HG03342 (cell line): ENCODE measurements around the gene PKMYT1.
"Not testable (repeated sequence)": the region's sequence is repeated elsewhere in the genome, so short reads cannot be mapped to it uniquely, and the experiment has no call there.

Experiments used
- ATAC-seq: cut with Tn5 transposase; IDR thresholded peaks from one replicate; pipeline ENCODE4 v1.9.1; 2021; ENCODE audit warnings: mild to moderate bottlenecking, moderate library complexity; ENCODE audit not compliant: unreplicated experiment

Gene PKMYT1

GRCh38 chr16:2963074-2963722 is 17.0 kb downstream of the PKMYT1 start:
- ATAC-seq: no peak

DNA sequence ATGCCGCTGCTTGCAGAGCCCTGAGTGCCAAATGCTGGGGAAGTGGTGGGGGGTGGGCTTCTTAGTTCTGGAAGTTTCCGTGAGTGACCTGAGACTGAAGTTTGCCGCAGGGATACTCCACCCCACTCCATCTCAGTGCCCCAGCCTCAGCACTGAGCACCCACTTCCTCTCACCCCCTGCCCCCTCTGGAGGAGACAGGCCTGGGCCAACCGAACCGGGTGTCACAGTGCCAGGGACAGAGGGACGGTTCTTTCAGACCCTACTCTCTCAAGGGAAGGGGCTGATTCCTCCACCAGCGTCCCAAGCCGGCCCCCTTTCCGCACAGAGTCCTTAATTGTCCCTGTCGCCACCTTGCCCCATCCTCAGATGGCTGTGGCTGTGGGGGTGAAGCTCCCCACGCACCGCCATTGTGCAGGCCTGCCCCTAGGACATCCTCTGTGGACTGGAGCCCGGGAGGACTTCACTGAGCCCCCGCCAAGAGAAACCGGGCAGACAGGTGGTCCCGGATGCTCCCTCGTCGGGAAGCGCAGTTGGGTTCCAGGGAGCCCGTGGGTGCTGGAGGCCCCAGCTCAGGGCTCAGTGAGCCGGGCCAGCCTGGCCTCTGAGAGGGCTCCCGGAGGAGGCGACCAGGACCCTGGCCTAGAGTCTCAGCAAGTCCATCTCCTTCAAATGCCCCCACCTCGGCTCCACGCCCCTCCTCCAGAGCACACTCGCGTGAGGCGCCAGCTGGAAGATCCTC is 17.7 kb downstream of the PKMYT1 start:
- no peak for ATAC-seq

GRCh38 chr16:2960183-2961010 is 19.8 kb downstream of the PKMYT1 start:
- ATAC-seq: no peak

DNA sequence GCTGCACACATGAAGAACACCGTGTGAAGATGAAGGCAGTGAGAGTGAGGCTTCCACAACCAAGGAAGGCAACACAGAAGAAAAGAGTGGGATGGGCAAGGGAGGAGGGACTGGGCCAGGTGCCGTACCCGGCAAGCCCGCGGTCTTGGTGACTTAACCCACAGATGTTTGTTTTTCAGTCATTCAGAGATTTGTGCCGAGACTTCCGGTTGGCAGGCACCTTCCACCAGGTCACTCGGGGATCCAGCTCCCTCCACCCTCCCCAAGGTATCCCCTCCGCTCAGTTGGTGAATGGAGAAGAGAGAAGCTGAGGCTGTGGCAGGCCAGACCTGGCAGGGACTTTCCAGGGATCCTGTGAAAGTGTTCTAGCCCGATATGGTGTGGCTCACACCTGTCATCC is 21.0 kb downstream of the PKMYT1 start:
- ATAC-seq: no peak

DNA sequence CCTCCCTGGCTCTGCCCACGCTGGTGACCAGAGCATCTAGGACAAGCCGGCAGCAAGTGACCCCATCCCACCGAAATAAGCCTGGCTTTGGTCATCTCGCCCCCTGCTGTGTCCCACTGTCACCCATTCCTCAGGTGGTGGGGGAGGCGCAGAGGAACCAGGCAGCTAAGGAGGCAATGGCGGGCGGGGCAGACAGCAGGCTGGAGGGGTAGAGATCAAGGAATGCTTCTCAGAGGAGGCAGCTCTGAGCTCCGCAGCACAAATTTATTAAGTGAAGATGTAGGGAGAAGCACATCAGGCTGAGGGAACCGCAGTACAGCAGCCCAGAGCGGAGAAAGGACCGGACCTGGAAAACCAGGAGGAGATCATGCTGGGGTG is 23.7 kb downstream of the PKMYT1 start:
- ATAC-seq: no peak

- ATAC-seq: no peak
These were observed 24.3 kb downstream of the PKMYT1 start for GRCh38 chr16:2955779-2956578.

DNA sequence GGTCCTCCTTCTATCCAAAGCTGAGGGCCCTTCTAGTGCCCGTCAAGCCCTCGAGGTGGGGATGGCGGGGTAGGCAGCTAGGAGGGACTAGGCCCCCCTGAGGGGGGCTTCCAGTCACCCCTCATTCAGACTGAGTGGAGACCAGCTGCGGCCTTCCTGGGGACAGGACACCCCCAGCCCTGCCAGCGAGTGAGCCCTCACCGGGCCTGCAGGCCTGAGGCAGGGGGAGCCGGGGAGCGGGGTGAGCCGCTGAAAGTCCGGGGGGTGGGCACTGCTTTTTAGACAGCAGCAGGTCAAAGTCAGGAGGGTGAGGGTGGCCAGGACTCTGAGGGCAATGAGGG is 24.8 kb downstream of the PKMYT1 start:
- no peak for ATAC-seq

DNA sequence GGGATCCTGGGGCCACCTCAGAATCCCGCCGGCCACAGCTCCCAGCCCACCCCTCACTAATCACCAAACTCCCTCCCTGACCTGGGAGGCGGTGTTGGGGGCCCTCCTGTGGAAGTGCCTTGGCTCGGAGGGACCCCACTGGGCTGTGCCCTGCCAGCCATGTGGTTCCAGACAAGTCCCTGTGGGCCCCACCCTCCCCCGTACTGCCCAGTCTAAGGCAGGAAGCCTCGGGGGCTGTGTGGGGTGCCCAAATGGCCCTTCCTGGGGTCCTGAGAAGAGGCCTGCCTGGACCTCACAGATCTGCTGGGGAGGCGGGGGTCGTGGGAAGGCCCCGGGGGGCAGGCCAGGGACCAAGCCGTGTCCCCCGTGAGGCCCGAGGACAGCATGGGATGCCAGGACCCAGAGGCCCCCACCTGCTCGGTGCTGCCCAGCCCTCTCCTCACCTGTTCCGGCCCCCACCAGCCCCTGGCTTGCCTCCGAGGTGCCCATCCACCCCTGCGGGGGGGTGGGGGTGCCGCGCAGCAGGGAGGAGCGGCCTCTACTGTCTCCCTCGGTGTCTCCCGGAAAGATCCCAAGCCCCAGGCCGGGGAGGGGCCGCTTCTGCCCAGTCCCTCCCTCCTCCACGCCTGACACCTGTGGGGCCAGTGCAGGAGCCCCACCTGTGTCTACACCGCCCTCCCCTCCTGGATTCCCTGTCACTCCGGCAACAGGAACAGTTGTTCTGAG is 25.4 kb downstream of the PKMYT1 start:
- ATAC-seq: no peak

DNA sequence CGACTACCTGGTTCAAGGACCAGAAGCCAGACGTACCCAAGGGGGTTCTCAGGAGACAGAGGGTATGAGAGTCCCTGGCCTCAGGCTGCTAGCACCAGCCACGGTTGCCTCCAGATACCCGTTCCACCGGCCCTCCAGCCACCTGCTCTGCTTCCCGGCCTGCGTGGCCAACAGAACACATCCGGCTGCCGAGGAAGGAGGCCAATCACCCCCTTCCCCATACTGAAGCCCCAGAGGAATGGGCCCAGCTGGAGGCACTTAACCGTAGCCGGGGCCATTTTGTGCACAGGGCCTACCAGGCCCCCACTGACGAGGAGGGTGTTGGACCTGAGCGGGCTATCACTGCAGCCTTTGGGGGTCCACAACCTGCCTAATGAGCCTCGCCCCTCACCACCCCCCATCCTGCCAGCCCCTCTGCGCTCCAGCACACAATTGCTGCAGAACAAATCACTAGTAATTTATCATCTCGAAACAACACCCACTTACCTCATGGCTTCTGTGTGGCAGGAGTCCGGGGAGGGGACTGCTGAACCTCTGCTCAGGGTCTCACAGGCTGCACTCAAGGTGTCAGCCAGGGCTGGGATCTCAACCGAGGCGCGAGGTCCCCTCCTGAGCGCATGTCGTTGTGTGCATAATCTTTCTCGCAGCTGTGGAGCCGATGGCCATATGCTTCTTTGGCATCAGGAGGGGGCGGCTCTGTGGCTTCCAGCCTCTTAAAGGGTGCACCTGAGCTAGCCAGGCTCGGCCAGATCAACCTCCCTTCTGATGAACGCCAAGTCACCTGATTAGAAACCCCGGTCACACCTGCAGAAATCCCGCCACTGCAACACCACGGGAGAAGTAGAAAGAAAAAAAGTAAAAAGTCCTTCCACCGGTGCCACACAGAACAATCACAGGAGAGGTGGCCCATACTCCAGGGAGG is 26.3 kb downstream of the PKMYT1 start:
- no peak for ATAC-seq

- ATAC-seq: no peak
These were observed 27.6 kb downstream of the PKMYT1 start for GRCh38 chr16:2952679-2953078.

- ATAC-seq: no peak
These were observed 29.5 kb downstream of the PKMYT1 start for GRCh38 chr16:2950773-2951172.

- no peak for ATAC-seq
These were observed 29.9 kb downstream of the PKMYT1 start for GRCh38 chr16:2950353-2950724.

DNA sequence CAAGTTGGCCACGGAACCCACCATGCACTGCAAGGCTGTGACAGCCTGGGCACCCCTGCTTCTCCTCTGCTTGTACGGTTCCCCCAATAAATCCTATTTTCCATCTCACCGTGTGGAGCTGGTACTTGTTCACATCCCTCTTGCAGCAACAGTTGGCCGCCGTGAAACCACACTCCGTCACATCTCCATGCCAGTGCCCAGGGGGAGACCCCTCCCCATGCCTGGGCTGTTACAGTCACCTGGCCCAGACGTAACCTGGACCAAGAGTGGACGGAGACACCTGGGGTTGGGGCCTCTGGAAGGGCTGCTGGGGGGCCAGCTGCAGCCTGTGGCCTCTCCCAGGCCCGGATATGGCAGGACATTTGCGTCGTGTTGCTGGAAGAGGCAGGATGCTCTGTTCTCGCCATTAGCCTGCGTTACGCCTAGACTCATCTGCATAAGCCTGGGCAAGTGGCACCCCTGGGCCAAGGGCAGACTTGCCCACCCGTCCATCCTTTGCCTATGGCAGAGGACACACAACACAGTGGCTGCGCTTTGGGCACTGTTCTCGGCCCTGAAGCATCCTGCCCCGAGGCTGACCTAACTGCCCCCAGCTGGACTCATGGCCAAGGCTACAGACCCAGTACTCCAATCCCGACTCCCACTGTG is 30.4 kb downstream of the PKMYT1 start:
- ATAC-seq: no peak

- ATAC-seq: no peak
These were observed 31.2 kb downstream of the PKMYT1 start for GRCh38 chr16:2948807-2949704.

- ATAC-seq: no peak
These were observed 33.6 kb downstream of the PKMYT1 start for GRCh38 chr16:2946649-2947048.

GRCh38 chr16:2943716-2944115 is 36.5 kb downstream of the PKMYT1 start:
- ATAC-seq: not testable (repeated sequence)

DNA sequence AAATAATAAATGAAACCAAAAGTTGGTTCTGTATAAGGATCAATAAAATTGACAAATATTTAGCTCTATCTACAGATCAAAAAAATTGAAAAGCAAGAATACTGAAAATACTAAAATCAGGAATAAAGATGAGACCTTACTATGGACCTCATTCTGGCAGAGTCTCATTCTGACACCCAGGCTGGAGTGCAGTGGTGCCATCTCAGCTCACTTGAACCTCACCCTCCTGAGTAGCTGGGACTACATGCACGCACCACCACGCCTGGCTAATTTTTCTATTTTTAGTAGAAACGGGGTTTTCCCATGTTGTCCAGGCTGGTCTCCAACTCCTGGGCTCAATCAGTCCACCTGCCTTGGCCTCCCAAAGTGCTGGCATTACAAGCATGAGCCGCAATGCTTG is 38.2 kb downstream of the PKMYT1 start:
- ATAC-seq: no peak

- no peak for ATAC-seq
These were observed 40.3 kb downstream of the PKMYT1 start for GRCh38 chr16:2939968-2940367.
